OCI-LY1 (cell line): ENCODE measurements around the gene AIRE.

Experiments used
- H2AFZ ChIP-seq: fragments of 200-600 bp; sonication (generic), shearing (Covaris generic); 2 replicates; pipeline ENCODE4 v1.6.0; 2014; ENCODE audit warnings: antibody characterized with exemption, mild to moderate bottlenecking, low read length
- H3F3A ChIP-seq: fragments of 200-600 bp; sonication (generic), shearing (Covaris generic); 2 replicates; pipeline ENCODE4 v1.6.0; 2014; ENCODE audit warnings: mild to moderate bottlenecking, antibody characterized with exemption, low read length, moderate library complexity; ENCODE audit not compliant: insufficient read depth
- H3K27ac ChIP-seq: fragments of 200-600 bp; sonication (generic); 2 replicates; pipeline ENCODE4 v1.5.1; 2014; ENCODE audit warnings: low read length, mixed run types, mild to moderate bottlenecking, low read depth; ENCODE audit not compliant: poor library complexity, severe bottlenecking
- H3K27me3 ChIP-seq: fragments of 200-600 bp; sonication (generic); 2 replicates; pipeline ENCODE4 v1.6.0; 2014; ENCODE audit warnings: antibody characterized with exemption, mild to moderate bottlenecking, low read length, moderate library complexity; ENCODE audit not compliant: insufficient read depth
- H3K36me3 ChIP-seq: fragments of 200-600 bp; sonication (generic); 2 replicates; pipeline ENCODE4 v1.6.1; 2014; ENCODE audit warnings: mild to moderate bottlenecking, antibody characterized with exemption, low read length, moderate library complexity, mixed read lengths; ENCODE audit not compliant: insufficient read depth
- H3K4me1 ChIP-seq: fragments of 200-600 bp; sonication (generic); 2 replicates; pipeline ENCODE4 v1.5.1; 2014; ENCODE audit warnings: mild to moderate bottlenecking, low read length, moderate library complexity; ENCODE audit not compliant: insufficient read depth, severe bottlenecking
- H3K4me2 ChIP-seq: fragments of 200-600 bp; sonication (generic), shearing (Covaris generic); 2 replicates; pipeline ENCODE4 v1.6.1; 2014; ENCODE audit warnings: low read length
- H3K4me3 ChIP-seq: fragments of 200-600 bp; sonication (generic); 2 replicates; pipeline ENCODE4 v1.5.1; 2014; ENCODE audit warnings: low read length, low read depth, mild to moderate bottlenecking, mixed read lengths; ENCODE audit not compliant: poor library complexity, severe bottlenecking
- H3K79me2 ChIP-seq: fragments of 200-600 bp; shearing (Covaris generic); 2 replicates; pipeline ENCODE4 v1.6.1; 2016; ENCODE audit warnings: mixed run types, low read length, mixed read lengths; ENCODE audit not compliant: insufficient read depth
- H3K9ac ChIP-seq: fragments of 200-600 bp; sonication (generic), shearing (Covaris generic); 2 replicates; pipeline ENCODE4 v1.6.1; 2014; ENCODE audit warnings: mild to moderate bottlenecking, low read length, mixed read lengths
- H3K9me2 ChIP-seq: fragments of 200-600 bp; sonication (generic), shearing (Covaris generic); 2 replicates; pipeline ENCODE4 v1.6.1; 2014; ENCODE audit warnings: low read depth, mild to moderate bottlenecking, low read length, mixed read lengths
- H3K9me3 ChIP-seq: fragments of 200-600 bp; shearing (Covaris generic); 2 replicates; pipeline ENCODE4 v1.6.1; 2014; ENCODE audit warnings: low read length, mixed read lengths
- H4K20me1 ChIP-seq: fragments of 200-600 bp; sonication (generic), shearing (Covaris generic); 2 replicates; pipeline ENCODE4 v1.6.0; 2016; ENCODE audit warnings: mild to moderate bottlenecking, low read length; ENCODE audit not compliant: insufficient read depth
- CTCF ChIP-seq: fragments of 200-600 bp; sonication (generic), shearing (Covaris generic); IDR thresholded peaks from 2 replicates; pipeline ENCODE4 v1.5.1; 2017; ENCODE audit warnings: mild to moderate bottlenecking, antibody characterized with exemption, low read length, moderate library complexity, mixed read lengths
- EZH2 ChIP-seq: fragments of 200-600 bp; sonication (generic), shearing (Covaris generic); IDR thresholded peaks from 2 replicates; pipeline ENCODE4 v1.8.0; 2017; ENCODE audit warnings: borderline replicate concordance, mixed run types, mild to moderate bottlenecking, antibody characterized with exemption, low read length, moderate library complexity, mixed read lengths

The AIRE gene

GRCh38 chr21:44267655-44268142 is 18.0 kb upstream of the AIRE start:
- Histone ChIP-seq H3K27ac (no peak overlapping the region), H3K79me2 (no peaks in the 10 kb centered on the region), H3K9ac (no peak overlapping the region), H3K4me1 (no peaks in the 10 kb centered on the region), H3K9me3 (no peaks in the 10 kb centered on the region), H3K9me2 (no peaks in the 10 kb centered on the region), H3K4me3 (no peak overlapping the region), H2AFZ (no peak overlapping the region), H3K4me2 (no peak overlapping the region), H3K27me3 (peaks cover 8% of the 10 kb centered on the region; the same call in 1 of the 2 replicates), H3K36me3 (no peaks in the 10 kb centered on the region), H4K20me1 (no peaks in the 10 kb centered on the region), H3F3A (no peaks in the 10 kb centered on the region)
- peak; percentile 59 for TF ChIP-seq CTCF
- TF ChIP-seq EZH2, result no peak

GRCh38 chr21:44269090-44269489 is 16.6 kb upstream of the AIRE start:
- H3K4me1 ChIP-seq, result no peaks in the 10 kb centered on the region
- H3K27ac ChIP-seq, result no peak overlapping the region
- no peaks in the 10 kb centered on the region for H3K9me3 ChIP-seq
- no peak overlapping the region for H2AFZ ChIP-seq
- no peaks in the 10 kb centered on the region for H3K79me2 ChIP-seq
- H3K4me3 ChIP-seq, result no peak overlapping the region
- no peaks in the 10 kb centered on the region for H4K20me1 ChIP-seq
- H3K9ac ChIP-seq, result no peak overlapping the region
- no peaks in the 10 kb centered on the region for H3F3A ChIP-seq
- no peaks in the 10 kb centered on the region for H3K36me3 ChIP-seq
- H3K27me3 ChIP-seq, result peaks cover 10% of the 10 kb centered on the region; the same call in 1 of the 2 replicates
- H3K4me2 ChIP-seq, result no peak overlapping the region
- TF ChIP-seq CTCF, result no peak
- no peak for TF ChIP-seq EZH2
- H3K9me2 ChIP-seq, result no peaks in the 10 kb centered on the region

- Histone ChIP-seq H3K36me3 (no peaks in the 10 kb centered on the region), H3K27ac (no peak overlapping the region), H3K9me3 (no peaks in the 10 kb centered on the region), H3K4me2 (no peak overlapping the region), H3K9me2 (no peaks in the 10 kb centered on the region), H4K20me1 (no peaks in the 10 kb centered on the region), H3K4me3 (no peak overlapping the region), H3K9ac (no peak overlapping the region), H2AFZ (no peak overlapping the region), H3K79me2 (no peaks in the 10 kb centered on the region), H3F3A (no peaks in the 10 kb centered on the region), H3K4me1 (no peaks in the 10 kb centered on the region), H3K27me3 (peaks cover 10% of the 10 kb centered on the region; the same call in 1 of the 2 replicates)
- TF ChIP-seq EZH2 (no peak), CTCF (no peak)
Measured at GRCh38 chr21:44271558-44272283, 14.0 kb upstream of the AIRE start.
